Liver (tissue), 9 donors: ENCODE data around the gene DICER1. TPM values are rescaled to one million over a fixed set of nuclear protein-coding genes. Genes with fewer than 3 reads are reported as not detected.

Experiments
- DNase-seq: peaks from one replicate; pipeline ENCODE4 v3.0.0-alpha.2; 2017; ENCODE audit warnings: low spot score
- H3K27ac ChIP-seq, 2 donors: one replicate each; pipeline ENCODE4 v1.7.0; 2013; ENCODE audit warnings: inconsistent platforms in 2 of 2, low read length in 2 of 2, control low read depth in 1 of 2, low read depth in 1 of 2, mild to moderate bottlenecking in 1 of 2
- H3K27me3 ChIP-seq, 4 donors: one replicate each; pipeline versions ENCODE4 v1.6.1 to v1.7.0; 2013; ENCODE audit warnings: low read length in 3 of 4, inconsistent platforms in 1 of 4, mild to moderate bottlenecking in 1 of 4, moderate library complexity in 1 of 4; ENCODE audit not compliant: control insufficient read depth in 4 of 4, insufficient read depth in 4 of 4
- H3K36me3 ChIP-seq, 4 donors: one replicate each; pipeline versions ENCODE4 v1.6.1 to v1.7.0; 2013; ENCODE audit warnings: low read length in 3 of 4, mild to moderate bottlenecking in 3 of 4, low read depth in 1 of 4, moderate library complexity in 1 of 4; ENCODE audit not compliant: control insufficient read depth in 4 of 4, insufficient read depth in 3 of 4
- H3K4me1 ChIP-seq, 4 donors: one replicate each; pipeline versions ENCODE4 v1.6.1 to v1.7.0; 2013; ENCODE audit warnings: low read length in 3 of 4, mild to moderate bottlenecking in 3 of 4, moderate library complexity in 1 of 4; ENCODE audit not compliant: control insufficient read depth in 4 of 4, insufficient read depth in 4 of 4
- H3K4me3 ChIP-seq, 3 donors: one replicate each; pipeline versions ENCODE4 v1.6.1 to v1.7.0; 2013; ENCODE audit warnings: low read length in 3 of 3, control low read depth in 1 of 3, low read depth in 1 of 3, mild to moderate bottlenecking in 1 of 3
- H3K9ac ChIP-seq, 2 donors: one replicate each; pipeline ENCODE4 v1.7.0; 2013; ENCODE audit warnings: low read length in 2 of 2, mild to moderate bottlenecking in 2 of 2, moderate library complexity in 2 of 2, control low read depth in 1 of 2, low read depth in 1 of 2
- H3K9me3 ChIP-seq, 4 donors: one replicate each; pipeline versions ENCODE4 v1.6.1 to v1.7.0; 2013; ENCODE audit warnings: low read length in 3 of 4; ENCODE audit not compliant: control insufficient read depth in 4 of 4
- EGR1 ChIP-seq, 2 donors: IDR thresholded peaks; 2 replicates each; pipeline ENCODE4 v1.6.1; 2016 to 2018; ENCODE audit warnings: antibody characterized with exemption in 2 of 2, low read depth in 2 of 2
- FOXA1 ChIP-seq: IDR thresholded peaks from 2 replicates; pipeline ENCODE4 v1.6.1; 2016; ENCODE audit warnings: antibody characterized with exemption
- FOXA2 ChIP-seq: IDR thresholded peaks from 2 replicates; pipeline ENCODE4 v1.6.1; 2016; ENCODE audit warnings: antibody characterized with exemption
- GABPA ChIP-seq, 2 donors: IDR thresholded peaks in 1 of 2; conservative IDR thresholded peaks in 1 of 2; 2 replicates each; pipeline ENCODE4 v1.6.1; 2016; ENCODE audit warnings: antibody characterized with exemption in 2 of 2, mild to moderate bottlenecking in 1 of 2, moderate library complexity in 1 of 2
- HNF4A ChIP-seq, 2 donors: conservative IDR thresholded peaks; 2 replicates each; pipeline ENCODE4 v1.6.1; 2016; ENCODE audit warnings: antibody characterized with exemption in 2 of 2, mild to moderate bottlenecking in 2 of 2
- HNF4G ChIP-seq: IDR thresholded peaks from 2 replicates; pipeline ENCODE4 v1.6.1; 2016; ENCODE audit warnings: antibody characterized with exemption
- JUND ChIP-seq, 2 donors: IDR thresholded peaks; 2 replicates each; pipeline ENCODE4 v1.6.1; 2016; ENCODE audit warnings: antibody characterized with exemption in 2 of 2
- NR2F2 ChIP-seq: IDR thresholded peaks from 2 replicates; pipeline ENCODE4 v1.6.1; 2016; ENCODE audit warnings: antibody characterized with exemption
- RAD21 ChIP-seq, 2 donors: IDR thresholded peaks; 2 replicates each; pipeline ENCODE4 v1.6.1; 2016; ENCODE audit warnings: antibody characterized with exemption in 2 of 2, mild to moderate bottlenecking in 2 of 2
- RXRA ChIP-seq, 2 donors: IDR thresholded peaks; 2 replicates each; pipeline ENCODE4 v1.6.1; 2017 to 2018; ENCODE audit warnings: antibody characterized with exemption in 2 of 2, mild to moderate bottlenecking in 1 of 2
- SP1 ChIP-seq: IDR thresholded peaks from 2 replicates; pipeline ENCODE4 v1.6.1; 2018; ENCODE audit warnings: antibody characterized with exemption, mild to moderate bottlenecking
- TAF1 ChIP-seq: conservative IDR thresholded peaks from 2 replicates; pipeline ENCODE4 v1.6.1; 2016; ENCODE audit warnings: antibody characterized with exemption, mild to moderate bottlenecking
- YY1 ChIP-seq: IDR thresholded peaks from 2 replicates; pipeline ENCODE4 v1.6.1; 2016; ENCODE audit warnings: antibody characterized with exemption, mild to moderate bottlenecking
- WGBS: extraction: QIAGEN DNeasy Blood & Tissue Kit; methylation state at CpG from one replicate; pipeline ENCODE4 v1.1.7; 2013; 5-methylcytosine and 5-hydroxymethylcytosine counted together
- polyA plus RNA-seq, 2 donors: library from polyadenylated mRNA; stranded (reverse) in 1 of 2; unstranded in 1 of 2; fragments of 200-250 nt in 1 of 2; fragments of >200 nt in 1 of 2; fragmentation: Nextera tagmentation in 1 of 2; extraction: Ambion mirVana in 1 of 2; gene quantifications; one replicate each; pipeline versions ENCODE4 v1.2.1 to v1.2.3, GENCODE V29; 2013 to 2015
- total RNA-seq, 2 donors: library from RNA; depleted of rRNA; stranded (reverse); fragments of >200 nt; gene quantifications; one replicate each; pipeline ENCODE4 v1.2.3, GENCODE V29; 2014
- TF ChIP-seq, protein P1 (sequence below): fragments of 150-350 bp; IDR thresholded peaks from 2 replicates; pipeline ENCODE4 v1.5.1; 2017; ENCODE audit warnings: improper control_type of control experiment, low read depth, low read length; ENCODE audit not compliant: missing input control
- TF ChIP-seq, protein P2 (sequence below): IDR thresholded peaks from 2 replicates; pipeline ENCODE4 v1.6.1; 2016; ENCODE audit warnings: antibody characterized with exemption
- TF ChIP-seq, protein P3 (sequence below): IDR thresholded peaks from 2 replicates; pipeline ENCODE4 v1.6.1; 2016; ENCODE audit warnings: antibody characterized with exemption, mild to moderate bottlenecking
- TF ChIP-seq, protein P4 (sequence below): IDR thresholded peaks from 2 replicates; pipeline ENCODE4 v1.6.1; 2016; ENCODE audit warnings: antibody characterized with exemption
- TF ChIP-seq, protein P5 (sequence below): IDR thresholded peaks from 2 replicates; pipeline ENCODE4 v1.6.1; 2016; ENCODE audit warnings: antibody characterized with exemption
- donor health status: healthy.
- donor health status: healthy.
- donor health status: healthy.
- donor health status: healthy.
- donor health status: healthy.

The DICER1 gene
- total and polyA plus RNA-seq, 4 donors = 7.5 to 43.6 (median 20.3) TPM

DNA sequence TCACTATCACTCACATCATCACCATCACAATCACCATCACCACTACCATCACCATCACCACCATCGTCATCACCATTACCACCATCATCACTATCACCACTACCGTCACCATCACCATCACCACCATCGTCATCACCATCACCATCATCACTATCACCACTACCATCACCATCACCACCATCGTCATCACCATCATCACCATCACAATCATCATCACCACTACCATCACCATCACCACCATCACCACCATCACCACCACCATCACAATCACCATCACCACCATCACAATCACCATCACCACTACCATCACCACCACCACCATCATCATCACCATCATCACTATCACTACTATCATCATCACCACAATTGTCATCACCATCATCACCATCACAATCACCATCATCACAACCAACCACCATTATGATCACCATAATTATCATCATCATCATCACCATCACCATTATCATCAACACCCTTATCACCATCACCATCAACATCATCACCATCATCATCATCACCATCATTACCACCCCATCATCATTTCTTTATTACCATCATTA lies 90.8 kb downstream of the DICER1 start (continued):
- no peak for TF ChIP-seq JUND (IDR thresholded peaks at IDR 0.05)

DNA sequence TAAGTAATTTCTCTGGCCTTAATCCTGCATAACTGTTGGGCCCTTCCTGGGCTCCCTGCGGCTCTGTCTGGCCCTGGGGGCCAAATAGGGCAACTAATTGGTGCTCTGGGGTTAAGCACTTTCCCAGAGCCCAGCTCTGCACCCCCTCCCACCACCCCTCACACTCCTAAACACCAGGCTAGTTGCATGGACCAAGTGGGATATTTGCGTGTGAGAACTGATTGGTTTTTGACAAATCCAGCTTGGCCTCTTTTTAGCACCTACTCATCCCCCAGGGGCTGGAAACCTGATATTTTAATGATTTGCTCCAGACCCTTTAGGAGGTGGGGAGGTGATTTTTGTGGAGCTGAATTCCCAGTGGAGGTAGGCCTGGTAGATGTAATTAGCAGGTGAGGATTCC lies 91.9 kb downstream of the DICER1 start:
- no peak for DNase-seq
- Histone ChIP-seq H3K9me3 (no peaks in the 10 kb centered on the region), H3K4me1 (no peaks in the 10 kb centered on the region), H3K27me3 (no peaks in the 10 kb centered on the region), H3K27ac (no peak overlapping the region), H3K4me3 (no peak overlapping the region), H3K9ac (no peak overlapping the region), H3K36me3 (no peaks in the 10 kb centered on the region)
- no peak for TF ChIP-seq YY1
- TF ChIP-seq SP1 = no peak
- TF ChIP-seq HNF4A (conservative IDR thresholded peaks at IDR 0.05) = no peak
- TF ChIP-seq FOXA2 = no peak
- TF ChIP-seq, protein P1, sequence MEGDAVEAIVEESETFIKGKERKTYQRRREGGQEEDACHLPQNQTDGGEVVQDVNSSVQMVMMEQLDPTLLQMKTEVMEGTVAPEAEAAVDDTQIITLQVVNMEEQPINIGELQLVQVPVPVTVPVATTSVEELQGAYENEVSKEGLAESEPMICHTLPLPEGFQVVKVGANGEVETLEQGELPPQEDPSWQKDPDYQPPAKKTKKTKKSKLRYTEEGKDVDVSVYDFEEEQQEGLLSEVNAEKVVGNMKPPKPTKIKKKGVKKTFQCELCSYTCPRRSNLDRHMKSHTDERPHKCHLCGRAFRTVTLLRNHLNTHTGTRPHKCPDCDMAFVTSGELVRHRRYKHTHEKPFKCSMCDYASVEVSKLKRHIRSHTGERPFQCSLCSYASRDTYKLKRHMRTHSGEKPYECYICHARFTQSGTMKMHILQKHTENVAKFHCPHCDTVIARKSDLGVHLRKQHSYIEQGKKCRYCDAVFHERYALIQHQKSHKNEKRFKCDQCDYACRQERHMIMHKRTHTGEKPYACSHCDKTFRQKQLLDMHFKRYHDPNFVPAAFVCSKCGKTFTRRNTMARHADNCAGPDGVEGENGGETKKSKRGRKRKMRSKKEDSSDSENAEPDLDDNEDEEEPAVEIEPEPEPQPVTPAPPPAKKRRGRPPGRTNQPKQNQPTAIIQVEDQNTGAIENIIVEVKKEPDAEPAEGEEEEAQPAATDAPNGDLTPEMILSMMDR = no peak
- no peak for TF ChIP-seq RXRA (IDR thresholded peaks at IDR 0.05)
- TF ChIP-seq EGR1 (IDR thresholded peaks at IDR 0.05; ENCODE audit: low read depth in 2 of 2) = no peak
- TF ChIP-seq, protein P2, sequence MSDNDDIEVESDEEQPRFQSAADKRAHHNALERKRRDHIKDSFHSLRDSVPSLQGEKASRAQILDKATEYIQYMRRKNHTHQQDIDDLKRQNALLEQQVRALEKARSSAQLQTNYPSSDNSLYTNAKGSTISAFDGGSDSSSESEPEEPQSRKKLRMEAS = no peak
- no peak for TF ChIP-seq GABPA (IDR thresholded peaks at IDR 0.05 in 1 of 2, conservative IDR thresholded peaks at IDR 0.05 in 1 of 2)
- TF ChIP-seq, protein P3, sequence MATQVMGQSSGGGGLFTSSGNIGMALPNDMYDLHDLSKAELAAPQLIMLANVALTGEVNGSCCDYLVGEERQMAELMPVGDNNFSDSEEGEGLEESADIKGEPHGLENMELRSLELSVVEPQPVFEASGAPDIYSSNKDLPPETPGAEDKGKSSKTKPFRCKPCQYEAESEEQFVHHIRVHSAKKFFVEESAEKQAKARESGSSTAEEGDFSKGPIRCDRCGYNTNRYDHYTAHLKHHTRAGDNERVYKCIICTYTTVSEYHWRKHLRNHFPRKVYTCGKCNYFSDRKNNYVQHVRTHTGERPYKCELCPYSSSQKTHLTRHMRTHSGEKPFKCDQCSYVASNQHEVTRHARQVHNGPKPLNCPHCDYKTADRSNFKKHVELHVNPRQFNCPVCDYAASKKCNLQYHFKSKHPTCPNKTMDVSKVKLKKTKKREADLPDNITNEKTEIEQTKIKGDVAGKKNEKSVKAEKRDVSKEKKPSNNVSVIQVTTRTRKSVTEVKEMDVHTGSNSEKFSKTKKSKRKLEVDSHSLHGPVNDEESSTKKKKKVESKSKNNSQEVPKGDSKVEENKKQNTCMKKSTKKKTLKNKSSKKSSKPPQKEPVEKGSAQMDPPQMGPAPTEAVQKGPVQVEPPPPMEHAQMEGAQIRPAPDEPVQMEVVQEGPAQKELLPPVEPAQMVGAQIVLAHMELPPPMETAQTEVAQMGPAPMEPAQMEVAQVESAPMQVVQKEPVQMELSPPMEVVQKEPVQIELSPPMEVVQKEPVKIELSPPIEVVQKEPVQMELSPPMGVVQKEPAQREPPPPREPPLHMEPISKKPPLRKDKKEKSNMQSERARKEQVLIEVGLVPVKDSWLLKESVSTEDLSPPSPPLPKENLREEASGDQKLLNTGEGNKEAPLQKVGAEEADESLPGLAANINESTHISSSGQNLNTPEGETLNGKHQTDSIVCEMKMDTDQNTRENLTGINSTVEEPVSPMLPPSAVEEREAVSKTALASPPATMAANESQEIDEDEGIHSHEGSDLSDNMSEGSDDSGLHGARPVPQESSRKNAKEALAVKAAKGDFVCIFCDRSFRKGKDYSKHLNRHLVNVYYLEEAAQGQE = no peak
- TF ChIP-seq RAD21 (IDR thresholded peaks at IDR 0.05) = no peak
- no peak for TF ChIP-seq FOXA1
- TF ChIP-seq, protein P4, sequence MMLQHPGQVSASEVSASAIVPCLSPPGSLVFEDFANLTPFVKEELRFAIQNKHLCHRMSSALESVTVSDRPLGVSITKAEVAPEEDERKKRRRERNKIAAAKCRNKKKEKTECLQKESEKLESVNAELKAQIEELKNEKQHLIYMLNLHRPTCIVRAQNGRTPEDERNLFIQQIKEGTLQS = no peak
- 86% methylated on average over 2 of the region's 2 CpGs for WGBS

DNA sequence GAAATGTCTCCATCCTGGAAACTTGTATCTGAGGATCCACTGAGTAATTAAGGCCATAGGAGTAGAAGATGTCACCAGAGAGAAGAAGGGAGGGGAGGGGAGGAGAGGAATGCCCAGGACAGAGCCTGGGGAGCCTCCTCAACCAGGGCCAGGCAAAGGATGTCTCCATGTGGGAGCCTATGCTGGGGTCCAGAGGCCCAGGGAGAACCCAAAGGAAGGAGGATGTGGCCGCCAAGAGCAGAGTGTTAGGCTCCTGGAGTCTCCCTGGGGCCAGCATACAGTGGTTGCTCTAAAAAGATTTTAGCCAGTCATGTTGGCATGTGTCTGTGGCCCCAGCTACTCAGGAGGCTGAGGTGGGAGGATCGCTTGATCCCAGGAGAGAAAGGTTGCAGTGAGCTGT lies 92.6 kb downstream of the DICER1 start:
- no peak overlapping the region for H3K27ac ChIP-seq
- WGBS = 97% methylated on average over 2 of the region's 2 CpGs
- no peak overlapping the region for H3K4me3 ChIP-seq
- no peaks in the 10 kb centered on the region for H3K36me3 ChIP-seq
- DNase-seq = no peak
- H3K27me3 ChIP-seq = no peaks in the 10 kb centered on the region
- no peak overlapping the region for H3K9ac ChIP-seq
- H3K9me3 ChIP-seq = no peaks in the 10 kb centered on the region
- H3K4me1 ChIP-seq = no peaks in the 10 kb centered on the region
- TF ChIP-seq SP1 (no peak), HNF4A (conservative IDR thresholded peaks at IDR 0.05) (no peak), JUND (IDR thresholded peaks at IDR 0.05) (no peak), RXRA (IDR thresholded peaks at IDR 0.05) (no peak), FOXA1 (no peak), GABPA (IDR thresholded peaks at IDR 0.05 in 1 of 2, conservative IDR thresholded peaks at IDR 0.05 in 1 of 2) (no peak), YY1 (no peak), EGR1 (IDR thresholded peaks at IDR 0.05; ENCODE audit: low read depth in 2 of 2) (no peak), TAF1 (no peak), NR2F2 (no peak), RAD21 (IDR thresholded peaks at IDR 0.05) (no peak), HNF4G (no peak)
- TF ChIP-seq, protein P1 = no peak
- TF ChIP-seq, protein P2 = no peak
- TF ChIP-seq, protein P5, sequence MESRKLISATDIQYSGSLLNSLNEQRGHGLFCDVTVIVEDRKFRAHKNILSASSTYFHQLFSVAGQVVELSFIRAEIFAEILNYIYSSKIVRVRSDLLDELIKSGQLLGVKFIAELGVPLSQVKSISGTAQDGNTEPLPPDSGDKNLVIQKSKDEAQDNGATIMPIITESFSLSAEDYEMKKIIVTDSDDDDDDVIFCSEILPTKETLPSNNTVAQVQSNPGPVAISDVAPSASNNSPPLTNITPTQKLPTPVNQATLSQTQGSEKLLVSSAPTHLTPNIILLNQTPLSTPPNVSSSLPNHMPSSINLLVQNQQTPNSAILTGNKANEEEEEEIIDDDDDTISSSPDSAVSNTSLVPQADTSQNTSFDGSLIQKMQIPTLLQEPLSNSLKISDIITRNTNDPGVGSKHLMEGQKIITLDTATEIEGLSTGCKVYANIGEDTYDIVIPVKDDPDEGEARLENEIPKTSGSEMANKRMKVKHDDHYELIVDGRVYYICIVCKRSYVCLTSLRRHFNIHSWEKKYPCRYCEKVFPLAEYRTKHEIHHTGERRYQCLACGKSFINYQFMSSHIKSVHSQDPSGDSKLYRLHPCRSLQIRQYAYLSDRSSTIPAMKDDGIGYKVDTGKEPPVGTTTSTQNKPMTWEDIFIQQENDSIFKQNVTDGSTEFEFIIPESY = no peak
